ENCODE data around the gene TBX10. TPM values are rescaled to one million over a fixed set of nuclear protein-coding genes. Genes with fewer than 3 reads are reported as not detected.

TBX10 gene
- polyA plus RNA-seq, 1 donor from 2014 or later, result not detected

DNA sequence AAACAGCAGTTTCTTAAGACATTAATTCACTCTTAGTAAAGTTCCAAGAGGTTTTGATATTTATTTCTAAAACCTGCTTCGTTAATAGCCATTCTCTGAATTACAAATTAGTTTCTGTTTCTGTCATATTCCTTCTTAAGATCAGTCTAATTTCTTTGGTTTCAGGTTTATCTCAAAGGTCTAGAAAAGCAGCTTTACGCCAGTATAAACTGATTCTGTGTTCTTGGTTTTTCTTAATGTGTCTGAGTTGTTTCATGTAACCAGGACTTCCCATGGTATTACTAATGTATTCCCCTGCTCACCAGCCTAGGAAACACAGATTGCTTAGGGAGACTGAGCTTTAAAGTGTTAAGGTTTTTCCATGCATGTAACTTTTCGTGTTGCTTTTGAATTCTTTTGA lies 17.7 kb upstream of the TBX10 start:
- Histone ChIP-seq H4K20me1 (ENCODE audit: insufficient read depth) (no peaks in the 10 kb centered on the region), H3K36me3 (ENCODE audit: insufficient read depth, low read length) (no peaks in the 10 kb centered on the region), H3K27me3 (ENCODE audit: insufficient read depth, low read depth, low read length) (no peaks in the 10 kb centered on the region), H3K27ac (ENCODE audit: low read length) (no peak overlapping the region), H3K79me2 (replicated peaks; ENCODE audit: insufficient read depth, low read length) (no peaks in the 10 kb centered on the region), H3K4me3 (ENCODE audit: low read length) (no peak overlapping the region), H3F3A (ENCODE audit: insufficient read depth, low read length, poor library complexity, severe bottlenecking) (no peaks in the 10 kb centered on the region), H2AFZ (ENCODE audit: low read depth, low read length) (no peak overlapping the region), H3K9ac (ENCODE audit: low read length) (no peak overlapping the region), H3K9me2 (ENCODE audit: insufficient read depth, low read length) (no peaks in the 10 kb centered on the region), H3K4me2 (ENCODE audit: low read length) (no peak overlapping the region), H3K9me3 (ENCODE audit: low read length) (no peaks in the 10 kb centered on the region)
- no peak for TF ChIP-seq EZH2 (IDR thresholded peaks at IDR 0.05; ENCODE audit: borderline replicate concordance, insufficient read depth, low read length, poor library complexity, severe bottlenecking)
- no peak for TF ChIP-seq POLR2AphosphoS5 (IDR thresholded peaks at IDR 0.05)

- no peaks in the 10 kb centered on the region for H3F3A ChIP-seq (ENCODE audit: insufficient read depth, low read length, poor library complexity, severe bottlenecking)
- no peaks in the 10 kb centered on the region for H3K36me3 ChIP-seq (ENCODE audit: insufficient read depth, low read length)
- no peaks in the 10 kb centered on the region for H3K9me2 ChIP-seq (ENCODE audit: insufficient read depth, low read length)
- no peaks in the 10 kb centered on the region for H3K27me3 ChIP-seq (ENCODE audit: insufficient read depth, low read depth, low read length)
- no peak for TF ChIP-seq POLR2AphosphoS5 (IDR thresholded peaks at IDR 0.05)
- TF ChIP-seq SMC3 (conservative IDR thresholded peaks at IDR 0.05; ENCODE audit: poor library complexity), result no peak
- no peak for TF ChIP-seq MXI1 (conservative IDR thresholded peaks at IDR 0.05; ENCODE audit: poor library complexity, severe bottlenecking)
- no peak for TF ChIP-seq RAD21 (conservative IDR thresholded peaks at IDR 0.05)
- no peak for TF ChIP-seq EZH2 (IDR thresholded peaks at IDR 0.05; ENCODE audit: borderline replicate concordance, insufficient read depth, low read length, poor library complexity, severe bottlenecking)
- TF ChIP-seq, protein P1, sequence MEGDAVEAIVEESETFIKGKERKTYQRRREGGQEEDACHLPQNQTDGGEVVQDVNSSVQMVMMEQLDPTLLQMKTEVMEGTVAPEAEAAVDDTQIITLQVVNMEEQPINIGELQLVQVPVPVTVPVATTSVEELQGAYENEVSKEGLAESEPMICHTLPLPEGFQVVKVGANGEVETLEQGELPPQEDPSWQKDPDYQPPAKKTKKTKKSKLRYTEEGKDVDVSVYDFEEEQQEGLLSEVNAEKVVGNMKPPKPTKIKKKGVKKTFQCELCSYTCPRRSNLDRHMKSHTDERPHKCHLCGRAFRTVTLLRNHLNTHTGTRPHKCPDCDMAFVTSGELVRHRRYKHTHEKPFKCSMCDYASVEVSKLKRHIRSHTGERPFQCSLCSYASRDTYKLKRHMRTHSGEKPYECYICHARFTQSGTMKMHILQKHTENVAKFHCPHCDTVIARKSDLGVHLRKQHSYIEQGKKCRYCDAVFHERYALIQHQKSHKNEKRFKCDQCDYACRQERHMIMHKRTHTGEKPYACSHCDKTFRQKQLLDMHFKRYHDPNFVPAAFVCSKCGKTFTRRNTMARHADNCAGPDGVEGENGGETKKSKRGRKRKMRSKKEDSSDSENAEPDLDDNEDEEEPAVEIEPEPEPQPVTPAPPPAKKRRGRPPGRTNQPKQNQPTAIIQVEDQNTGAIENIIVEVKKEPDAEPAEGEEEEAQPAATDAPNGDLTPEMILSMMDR (IDR thresholded peaks at IDR 0.05; ENCODE audit: poor library complexity, severe bottlenecking), result no peak
- TF ChIP-seq, protein P2, sequence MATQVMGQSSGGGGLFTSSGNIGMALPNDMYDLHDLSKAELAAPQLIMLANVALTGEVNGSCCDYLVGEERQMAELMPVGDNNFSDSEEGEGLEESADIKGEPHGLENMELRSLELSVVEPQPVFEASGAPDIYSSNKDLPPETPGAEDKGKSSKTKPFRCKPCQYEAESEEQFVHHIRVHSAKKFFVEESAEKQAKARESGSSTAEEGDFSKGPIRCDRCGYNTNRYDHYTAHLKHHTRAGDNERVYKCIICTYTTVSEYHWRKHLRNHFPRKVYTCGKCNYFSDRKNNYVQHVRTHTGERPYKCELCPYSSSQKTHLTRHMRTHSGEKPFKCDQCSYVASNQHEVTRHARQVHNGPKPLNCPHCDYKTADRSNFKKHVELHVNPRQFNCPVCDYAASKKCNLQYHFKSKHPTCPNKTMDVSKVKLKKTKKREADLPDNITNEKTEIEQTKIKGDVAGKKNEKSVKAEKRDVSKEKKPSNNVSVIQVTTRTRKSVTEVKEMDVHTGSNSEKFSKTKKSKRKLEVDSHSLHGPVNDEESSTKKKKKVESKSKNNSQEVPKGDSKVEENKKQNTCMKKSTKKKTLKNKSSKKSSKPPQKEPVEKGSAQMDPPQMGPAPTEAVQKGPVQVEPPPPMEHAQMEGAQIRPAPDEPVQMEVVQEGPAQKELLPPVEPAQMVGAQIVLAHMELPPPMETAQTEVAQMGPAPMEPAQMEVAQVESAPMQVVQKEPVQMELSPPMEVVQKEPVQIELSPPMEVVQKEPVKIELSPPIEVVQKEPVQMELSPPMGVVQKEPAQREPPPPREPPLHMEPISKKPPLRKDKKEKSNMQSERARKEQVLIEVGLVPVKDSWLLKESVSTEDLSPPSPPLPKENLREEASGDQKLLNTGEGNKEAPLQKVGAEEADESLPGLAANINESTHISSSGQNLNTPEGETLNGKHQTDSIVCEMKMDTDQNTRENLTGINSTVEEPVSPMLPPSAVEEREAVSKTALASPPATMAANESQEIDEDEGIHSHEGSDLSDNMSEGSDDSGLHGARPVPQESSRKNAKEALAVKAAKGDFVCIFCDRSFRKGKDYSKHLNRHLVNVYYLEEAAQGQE (IDR thresholded peaks at IDR 0.05; ENCODE audit: borderline replicate concordance), result no peak
- TF ChIP-seq EP300 (conservative IDR thresholded peaks at IDR 0.05; ENCODE audit: poor library complexity, severe bottlenecking), result no peak
- TF ChIP-seq TAF1 (IDR thresholded peaks at IDR 0.05; ENCODE audit: low read depth), result no peak
- H2AFZ ChIP-seq (ENCODE audit: low read depth, low read length), result no peak overlapping the region
- H3K27ac ChIP-seq (ENCODE audit: low read length), result no peak overlapping the region
- no peak overlapping the region for H3K4me2 ChIP-seq (ENCODE audit: low read length)
- H3K9ac ChIP-seq (ENCODE audit: low read length), result no peak overlapping the region
- no peak overlapping the region for H3K4me3 ChIP-seq (ENCODE audit: low read length)
- no peaks in the 10 kb centered on the region for H3K79me2 ChIP-seq (replicated peaks; ENCODE audit: insufficient read depth, low read length)
- no peaks in the 10 kb centered on the region for H3K9me3 ChIP-seq (ENCODE audit: low read length)
- no peaks in the 10 kb centered on the region for H4K20me1 ChIP-seq (ENCODE audit: insufficient read depth)
These were observed 16.8 kb upstream of the TBX10 start for GRCh38 chr11:67656278-67656922.

All from neural cell (in vitro differentiated cells).